HG02870 (cell line): ENCODE results near the gene MYO1A.
A peak's percentile ranks its signal among the peaks of the same experiment; 100 is the strongest.

Source experiments
- ATAC-seq: cut with Tn5 transposase; IDR thresholded peaks from one replicate; pipeline ENCODE4 v1.9.1; 2021; ENCODE audit warnings: mild to moderate bottlenecking, moderate library complexity; ENCODE audit not compliant: unreplicated experiment

Gene MYO1A

GRCh38 chr12:57049890-57050289, at the start of gene MYO1A:
Gene MYO1A (minus strand): TSS chr12:57050129. CDS start chr12:57048323, 1,806 bp downstream.
- ATAC-seq = no peak

GRCh38 chr12:57099047-57099714, 49.3 kb upstream of the MYO1A start:
- no peak for ATAC-seq

- no peak for ATAC-seq
Measured at GRCh38 chr12:57098546-57098945, 48.6 kb upstream of the MYO1A start.

GRCh38 chr12:57097554-57097835, 47.6 kb upstream of the MYO1A start:
- ATAC-seq = no peak

- ATAC-seq = no peak
Measured at GRCh38 chr12:57096748-57097553, 47.0 kb upstream of the MYO1A start.

- ATAC-seq = no peak
Measured at GRCh38 chr12:57096099-57096572, 46.2 kb upstream of the MYO1A start.

GRCh38 chr12:57095440-57095839, 45.5 kb upstream of the MYO1A start:
- no peak for ATAC-seq

GRCh38 chr12:57094208-57095160, 44.6 kb upstream of the MYO1A start:
- peak; percentile 2 for ATAC-seq

GRCh38 chr12:57093415-57094207, 43.7 kb upstream of the MYO1A start:
- ATAC-seq = peak; percentile 36

GRCh38 chr12:57092876-57093414, 43.0 kb upstream of the MYO1A start:
- ATAC-seq = no peak

GRCh38 chr12:57092529-57092862, 42.6 kb upstream of the MYO1A start:
- ATAC-seq = no peak

GRCh38 chr12:57091638-57092528, 42.0 kb upstream of the MYO1A start:
- no peak for ATAC-seq

- no peak for ATAC-seq
Measured at GRCh38 chr12:57090924-57091637, 41.2 kb upstream of the MYO1A start.

- ATAC-seq = no peak
Measured at GRCh38 chr12:57090490-57090889, 40.6 kb upstream of the MYO1A start.

- ATAC-seq = no peak
Measured at GRCh38 chr12:57089271-57090245, 39.6 kb upstream of the MYO1A start.

- peak; percentile 45 for ATAC-seq
Measured at GRCh38 chr12:57088354-57089270, 38.7 kb upstream of the MYO1A start, which contains the start of gene NAB2. Gene NAB2 (plus strand): TSS chr12:57089114. CDS start chr12:57089272, 158 bp downstream.
